ENCODE measurements around the gene BTNL3.
"Not testable (repeated sequence)": the region's sequence is repeated elsewhere in the genome, so short reads cannot be mapped to it uniquely, and the experiment has no call there.

BTNL3 gene, protein sequence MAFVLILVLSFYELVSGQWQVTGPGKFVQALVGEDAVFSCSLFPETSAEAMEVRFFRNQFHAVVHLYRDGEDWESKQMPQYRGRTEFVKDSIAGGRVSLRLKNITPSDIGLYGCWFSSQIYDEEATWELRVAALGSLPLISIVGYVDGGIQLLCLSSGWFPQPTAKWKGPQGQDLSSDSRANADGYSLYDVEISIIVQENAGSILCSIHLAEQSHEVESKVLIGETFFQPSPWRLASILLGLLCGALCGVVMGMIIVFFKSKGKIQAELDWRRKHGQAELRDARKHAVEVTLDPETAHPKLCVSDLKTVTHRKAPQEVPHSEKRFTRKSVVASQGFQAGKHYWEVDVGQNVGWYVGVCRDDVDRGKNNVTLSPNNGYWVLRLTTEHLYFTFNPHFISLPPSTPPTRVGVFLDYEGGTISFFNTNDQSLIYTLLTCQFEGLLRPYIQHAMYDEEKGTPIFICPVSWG

DNA sequence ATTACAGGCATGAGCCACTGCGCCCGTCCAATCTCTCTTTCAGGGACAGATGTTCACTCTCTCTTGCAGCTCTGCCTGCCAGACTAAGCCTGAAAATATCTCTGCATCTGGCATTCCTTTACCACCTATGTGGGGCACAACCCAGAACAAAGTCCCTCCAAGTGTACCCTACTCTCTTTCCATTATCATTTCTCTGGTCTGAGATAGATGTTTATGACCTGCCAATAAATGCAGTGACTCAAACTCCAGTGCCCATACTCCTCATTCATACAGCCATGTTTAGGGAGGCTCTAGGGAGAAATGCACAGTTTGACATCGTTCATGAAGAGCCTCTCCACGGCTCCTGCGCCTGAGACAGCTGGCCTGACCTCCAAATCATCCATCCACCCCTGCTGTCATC, at the start of gene BTNL3:
TSS of gene BTNL3 (plus strand) at position 255 of the 400 bp plus-strand sequence. CDS start 183 bp downstream, outside the sequence.
- DNase-seq, result no peak

DNA sequence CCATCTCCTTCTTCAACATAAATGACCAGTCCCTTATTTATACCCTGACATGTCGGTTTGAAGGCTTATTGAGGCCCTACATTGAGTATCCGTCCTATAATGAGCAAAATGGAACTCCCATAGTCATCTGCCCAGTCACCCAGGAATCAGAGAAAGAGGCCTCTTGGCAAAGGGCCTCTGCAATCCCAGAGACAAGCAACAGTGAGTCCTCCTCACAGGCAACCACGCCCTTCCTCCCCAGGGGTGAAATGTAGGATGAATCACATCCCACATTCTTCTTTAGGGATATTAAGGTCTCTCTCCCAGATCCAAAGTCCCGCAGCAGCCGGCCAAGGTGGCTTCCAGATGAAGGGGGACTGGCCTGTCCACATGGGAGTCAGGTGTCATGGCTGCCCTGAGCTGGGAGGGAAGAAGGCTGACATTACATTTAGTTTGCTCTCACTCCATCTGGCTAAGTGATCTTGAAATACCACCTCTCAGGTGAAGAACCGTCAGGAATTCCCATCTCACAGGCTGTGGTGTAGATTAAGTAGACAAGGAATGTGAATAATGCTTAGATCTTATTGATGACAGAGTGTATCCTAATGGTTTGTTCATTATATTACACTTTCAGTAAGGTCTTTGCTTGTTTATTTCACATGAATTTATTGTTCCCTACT, 38.2 kb upstream of the BTNL3 start:
- DNase-seq, result no peak

DNA sequence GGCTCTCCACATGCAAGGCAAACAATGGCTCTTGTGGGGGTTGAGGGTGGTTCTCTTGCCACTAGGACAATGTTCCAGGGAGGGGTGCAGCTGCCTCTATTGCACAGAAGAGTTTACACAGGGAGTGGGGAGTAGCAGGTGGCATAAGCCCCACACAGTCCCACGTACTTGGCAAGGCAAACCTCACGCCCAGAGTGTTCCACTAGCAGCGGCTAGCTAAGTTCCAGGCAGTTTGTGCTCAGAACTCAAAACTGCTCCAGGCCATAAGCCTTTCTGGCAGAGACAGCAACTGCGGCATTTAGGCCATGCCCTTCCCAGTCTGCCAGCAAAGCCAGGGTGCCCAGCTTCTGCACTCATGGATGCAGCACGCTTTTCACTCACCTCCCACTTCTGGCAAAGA, 29.0 kb upstream of the BTNL3 start:
- DNase-seq, result no peak

DNA sequence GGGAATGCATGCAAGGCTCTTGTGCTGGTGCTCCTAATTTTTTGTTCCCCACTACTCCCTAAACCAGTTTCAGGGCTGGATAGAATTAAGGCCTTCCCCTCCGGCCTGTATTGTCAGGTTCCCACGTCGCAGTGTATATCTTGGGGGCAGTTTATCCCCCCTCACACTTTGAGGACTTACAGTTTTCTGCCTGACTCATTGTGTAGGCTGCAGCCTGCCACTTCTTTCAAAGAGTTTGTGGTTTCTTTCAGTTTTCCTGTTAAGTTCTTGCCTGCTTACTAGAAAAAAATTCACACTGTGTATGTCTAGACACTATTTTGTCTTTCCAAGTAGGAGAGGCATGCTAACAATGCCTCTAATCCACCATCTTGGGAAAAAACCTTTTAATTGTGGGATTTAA, 28.4 kb upstream of the BTNL3 start:
- DNase-seq, result no peak

DNA sequence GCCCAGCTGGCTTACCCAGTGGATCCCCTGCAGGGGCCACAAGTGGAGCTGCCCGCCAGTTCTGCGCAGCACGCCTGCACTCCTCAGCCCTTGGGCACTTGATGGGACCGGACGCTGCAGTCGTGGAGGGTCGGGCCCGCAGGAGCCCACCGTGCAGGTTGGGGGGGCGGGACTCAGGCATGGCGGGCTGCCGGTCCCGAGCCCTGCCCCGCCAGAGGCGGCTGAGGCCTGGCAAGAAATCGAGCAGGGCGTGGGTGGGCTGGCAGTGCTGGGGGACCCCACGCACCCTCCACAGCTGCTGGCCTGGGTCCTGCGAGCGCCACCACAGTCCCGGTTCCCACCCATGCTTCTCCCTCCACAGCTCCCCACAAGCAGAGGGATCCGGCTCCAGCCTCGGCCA, 19.2 kb upstream of the BTNL3 start:
- DNase-seq, result no peak

DNA sequence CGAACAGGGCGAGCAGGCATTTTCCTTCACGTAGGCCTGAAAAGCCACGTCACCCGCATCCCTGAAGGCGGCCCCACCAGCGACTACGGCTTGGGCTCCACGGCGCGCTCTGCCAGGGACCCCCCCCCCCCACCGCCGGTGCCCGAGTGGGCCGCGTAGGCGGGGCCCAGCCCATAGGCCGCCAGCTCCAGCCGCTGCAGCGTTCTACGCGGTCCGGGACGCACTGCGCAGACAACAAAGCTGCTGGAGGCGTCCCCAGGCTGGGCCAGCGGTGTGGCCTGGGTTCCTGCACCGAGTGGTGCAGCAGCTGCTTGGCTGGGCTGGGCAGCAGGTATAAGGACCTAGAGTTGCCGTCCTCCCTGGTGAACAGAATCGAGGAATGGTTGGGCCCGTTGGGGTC, 18.3 kb upstream of the BTNL3 start:
- DNase-seq, result no peak

DNA sequence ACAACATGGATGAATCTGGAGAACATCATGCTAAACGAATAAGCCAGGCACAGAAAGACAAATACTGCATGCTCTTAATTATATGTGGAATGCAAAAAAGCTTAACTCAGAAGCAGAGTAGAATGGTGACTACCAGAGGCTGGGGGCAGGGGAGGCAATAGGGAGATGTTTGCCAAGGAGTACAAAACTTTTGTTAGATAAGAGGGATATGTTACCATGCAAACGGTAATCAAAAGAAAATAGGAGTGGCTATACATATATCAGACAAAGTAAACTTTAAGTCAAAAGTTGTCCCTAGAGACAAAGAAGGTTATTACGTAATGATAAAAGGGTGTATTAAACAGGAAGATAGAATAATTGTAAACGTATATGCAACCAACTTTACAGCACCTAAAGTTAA, 17.8 kb upstream of the BTNL3 start:
- DNase-seq, result no peak

DNA sequence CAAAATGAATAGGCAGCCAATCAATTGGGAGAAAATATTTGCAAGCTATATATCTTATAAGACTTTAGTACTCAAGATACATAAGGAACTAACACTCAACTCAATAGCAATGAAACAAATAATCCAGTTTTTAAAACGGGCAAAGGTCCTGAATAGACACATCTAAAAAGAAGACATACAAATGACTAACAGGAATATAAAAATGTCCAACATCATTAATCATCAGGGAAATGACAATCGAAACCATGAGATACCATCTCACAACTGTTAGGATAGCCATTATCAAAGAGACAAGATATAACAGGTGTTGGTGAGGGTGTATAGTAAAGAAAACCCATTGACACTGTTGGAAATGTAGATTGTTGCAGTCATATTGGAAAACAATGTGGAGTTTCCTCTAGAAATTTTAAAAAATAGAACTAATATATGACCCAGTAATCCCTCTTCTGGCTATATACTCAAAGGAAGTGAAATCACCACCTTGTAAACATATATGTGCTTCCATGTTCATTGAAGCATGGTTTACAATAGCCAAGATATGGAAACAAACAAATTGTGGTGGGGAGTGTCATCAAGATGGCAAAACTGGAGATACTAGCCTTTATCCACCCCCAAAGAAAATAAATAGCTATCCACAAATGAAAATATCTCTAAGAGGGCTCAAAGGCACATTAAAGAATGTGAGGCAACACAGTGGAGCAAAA, 13.9 kb upstream of the BTNL3 start:
- no peak for DNase-seq

DNA sequence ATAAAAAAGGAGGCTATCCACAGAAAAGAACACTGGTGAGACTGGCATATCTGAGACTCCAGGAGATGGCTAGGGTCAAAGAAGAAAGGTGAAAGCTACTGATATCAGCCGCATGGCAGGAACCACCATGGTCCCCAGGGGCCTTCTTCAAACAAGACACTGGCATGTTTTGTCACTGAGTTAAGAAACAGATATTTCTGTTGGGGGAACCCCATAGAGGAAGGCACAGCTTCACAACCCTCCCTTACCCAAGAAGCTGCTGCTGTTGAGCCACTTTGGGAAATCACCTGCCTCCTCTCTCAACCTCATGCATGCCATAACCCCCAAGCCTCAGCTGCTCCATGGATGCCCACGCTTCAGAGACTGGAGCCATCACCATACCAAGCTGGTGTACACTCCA, 13.3 kb upstream of the BTNL3 start:
- no peak for DNase-seq

DNA sequence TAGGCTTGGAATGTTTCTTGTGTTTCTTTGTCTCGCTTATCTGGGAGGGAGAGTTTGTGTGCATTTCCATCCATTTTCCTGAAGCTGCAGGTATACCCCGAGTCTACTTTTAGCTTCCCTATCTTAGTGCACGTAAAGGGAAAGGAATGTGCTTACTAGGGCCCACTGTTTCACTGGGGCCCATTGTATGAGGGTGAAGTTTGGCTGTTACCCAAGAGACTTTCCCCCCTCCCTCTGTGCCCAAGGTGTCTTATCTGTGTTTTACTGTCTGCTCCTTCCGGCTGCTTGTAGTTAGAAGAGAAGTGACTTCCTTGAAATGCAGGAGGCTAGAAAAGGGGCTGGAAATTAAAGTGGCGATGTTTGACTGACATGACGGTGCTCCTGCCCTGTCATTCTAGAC, 12.1 kb upstream of the BTNL3 start:
- no peak for DNase-seq

DNA sequence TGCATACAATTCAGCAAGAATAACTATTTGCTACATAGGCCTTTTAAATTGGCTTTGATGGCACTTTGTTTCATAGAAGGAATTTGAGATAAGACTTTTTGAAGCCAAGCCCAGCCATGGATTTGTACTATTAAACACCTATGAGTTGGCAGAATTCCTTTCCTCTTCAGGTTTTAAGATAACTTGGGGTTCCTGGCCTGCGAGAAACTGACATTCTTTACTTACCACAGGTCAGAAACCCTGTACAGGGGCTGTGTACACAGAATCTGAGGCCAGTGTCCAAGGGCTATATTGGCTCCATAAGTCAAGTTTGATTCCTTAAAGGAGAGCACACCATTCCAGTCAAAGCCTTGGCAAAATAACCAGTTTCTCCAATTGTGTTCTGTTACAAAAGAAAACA, 10.8 kb upstream of the BTNL3 start:
- no peak for DNase-seq

DNA sequence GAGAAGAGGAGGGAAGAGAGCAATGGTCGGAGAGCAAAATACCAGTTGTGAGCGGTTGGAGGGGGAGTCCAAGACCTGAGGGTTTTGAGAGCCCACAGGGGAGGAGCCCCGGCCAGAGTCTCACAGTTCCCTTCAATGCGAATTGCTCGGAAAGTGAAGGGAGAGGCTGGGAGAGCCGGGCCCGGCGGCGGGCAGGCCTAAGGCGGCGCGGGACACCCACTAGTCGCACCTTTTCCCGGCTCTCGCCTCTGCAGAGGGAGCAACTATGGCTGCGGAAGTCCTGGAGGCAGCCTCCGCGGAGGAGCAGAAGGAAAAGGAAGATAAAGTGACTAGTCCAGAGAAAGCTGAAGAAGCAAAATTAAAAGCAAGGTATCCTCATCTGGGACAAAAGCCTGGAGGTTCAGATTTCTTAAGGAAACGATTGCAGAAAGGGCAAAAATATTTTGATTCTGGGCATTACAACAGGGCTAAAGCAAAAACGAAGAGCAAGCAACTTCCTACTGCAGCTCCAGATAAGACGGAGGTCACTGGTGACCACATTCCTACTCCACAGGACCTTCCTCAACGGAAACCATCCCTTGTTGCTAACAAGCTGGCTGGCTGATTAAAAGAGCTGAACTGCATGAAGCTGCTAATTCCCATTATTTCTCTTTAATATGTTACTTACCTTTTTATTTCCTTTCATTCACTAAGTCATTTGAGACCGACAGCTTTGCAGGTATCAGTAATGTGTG, 6.5 kb upstream of the BTNL3 start:
- DNase-seq, result no peak

DNA sequence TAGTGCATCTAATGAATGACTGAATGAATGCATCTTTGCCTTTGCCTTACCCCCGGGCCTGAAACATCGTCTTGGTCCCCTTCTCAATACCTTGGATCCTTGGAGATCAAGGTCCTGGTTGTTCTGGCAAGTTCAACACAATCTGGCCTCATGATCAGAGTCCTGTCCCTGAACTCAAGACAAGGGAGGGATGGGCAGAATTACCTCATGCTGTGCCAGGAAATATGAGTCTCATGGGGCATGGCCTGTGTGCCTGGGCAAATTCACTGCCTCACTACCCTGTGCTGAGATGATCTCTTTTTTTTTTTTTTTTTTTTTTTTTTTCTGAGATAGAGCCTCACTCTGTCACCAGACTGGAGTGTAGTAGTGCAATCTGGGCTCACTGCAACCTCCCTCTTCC, 630 bp upstream of the BTNL3 start:
- no peak for DNase-seq

DNA sequence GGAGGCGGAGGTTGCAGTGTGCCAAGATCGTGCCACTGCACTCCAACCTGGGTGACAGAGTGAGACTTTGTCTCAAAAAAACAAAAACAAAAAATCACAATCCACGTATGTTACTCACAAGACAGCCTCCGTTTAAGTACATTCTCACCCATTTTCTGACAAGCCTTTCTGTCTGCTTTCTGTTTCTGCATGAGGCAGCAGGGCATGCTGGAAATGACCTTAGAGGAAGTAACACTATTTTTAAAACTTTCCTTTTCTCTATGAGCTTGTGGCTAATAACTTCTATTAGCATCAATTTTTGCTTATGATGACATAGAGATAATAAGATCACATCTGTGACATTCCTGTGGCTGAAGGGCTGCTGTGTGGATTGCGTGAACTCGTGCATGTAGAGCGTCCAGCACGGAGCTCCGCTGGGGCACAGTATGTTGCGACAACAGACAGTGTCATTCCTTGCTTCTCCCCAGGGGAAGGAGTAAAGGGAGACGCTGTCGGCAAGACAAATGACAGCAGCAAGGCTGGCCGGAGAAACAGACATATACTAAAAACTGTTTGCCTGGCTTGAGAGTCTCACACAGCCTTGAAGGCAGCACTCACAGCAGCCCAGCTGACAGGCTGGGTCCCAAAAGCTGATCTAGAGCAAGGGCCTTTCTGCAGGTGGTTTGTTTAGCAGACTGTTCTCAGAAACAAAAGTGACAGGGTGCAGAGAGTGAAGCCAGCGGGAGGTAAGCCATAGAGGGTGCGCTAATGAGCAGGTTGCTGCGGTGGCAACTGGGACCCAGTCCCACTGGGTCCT, 1.6 kb downstream of the BTNL3 start:
- no peak for DNase-seq

DNA sequence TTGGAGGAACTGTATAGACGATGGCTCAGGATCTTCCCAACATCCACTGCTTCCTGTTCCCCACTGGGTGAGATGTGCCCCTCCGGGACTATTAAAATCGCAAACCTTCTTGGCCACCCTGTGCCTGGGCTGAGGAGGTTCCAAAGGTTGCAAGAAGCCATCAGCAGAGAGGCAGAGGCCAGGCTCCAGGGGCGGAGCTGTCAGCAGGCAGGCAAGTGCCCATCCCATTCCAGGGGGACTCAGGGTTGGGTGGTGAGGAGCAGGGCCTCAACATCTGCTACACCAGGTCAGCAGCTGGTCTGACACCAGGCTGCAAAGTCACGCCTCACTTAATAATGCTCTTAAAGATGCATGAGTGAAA, 2.2 kb downstream of the BTNL3 start:
- no peak for DNase-seq

DNA sequence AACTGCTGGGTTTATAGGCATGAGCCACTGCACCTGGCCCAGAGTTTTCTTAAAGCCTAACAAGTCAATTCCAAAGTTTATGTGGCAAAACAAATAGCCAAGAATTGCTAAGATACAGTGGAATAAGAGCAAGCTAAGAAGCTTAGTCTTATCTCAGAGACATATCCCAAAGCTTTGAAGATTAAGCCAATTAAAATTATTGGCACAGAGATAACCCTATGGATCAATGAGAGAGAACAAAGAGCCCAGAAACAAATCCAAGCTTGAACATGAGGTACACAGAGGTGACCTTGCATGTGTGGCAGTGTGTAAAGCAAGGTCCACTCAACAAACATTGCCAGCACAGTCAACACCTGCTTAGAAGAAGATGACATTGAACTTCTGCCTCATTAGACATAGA, 13.3 kb downstream of the BTNL3 start:
- no peak for DNase-seq

DNA sequence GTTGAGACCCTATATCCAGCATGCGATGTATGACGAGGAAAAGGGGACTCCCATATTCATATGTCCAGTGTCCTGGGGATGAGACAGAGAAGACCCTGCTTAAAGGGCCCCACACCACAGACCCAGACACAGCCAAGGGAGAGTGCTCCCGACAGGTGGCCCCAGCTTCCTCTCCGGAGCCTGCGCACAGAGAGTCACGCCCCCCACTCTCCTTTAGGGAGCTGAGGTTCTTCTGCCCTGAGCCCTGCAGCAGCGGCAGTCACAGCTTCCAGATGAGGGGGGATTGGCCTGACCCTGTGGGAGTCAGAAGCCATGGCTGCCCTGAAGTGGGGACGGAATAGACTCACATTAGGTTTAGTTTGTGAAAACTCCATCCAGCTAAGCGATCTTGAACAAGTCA, 17.1 kb downstream of the BTNL3 start:
- DNase-seq, result no peak

DNA sequence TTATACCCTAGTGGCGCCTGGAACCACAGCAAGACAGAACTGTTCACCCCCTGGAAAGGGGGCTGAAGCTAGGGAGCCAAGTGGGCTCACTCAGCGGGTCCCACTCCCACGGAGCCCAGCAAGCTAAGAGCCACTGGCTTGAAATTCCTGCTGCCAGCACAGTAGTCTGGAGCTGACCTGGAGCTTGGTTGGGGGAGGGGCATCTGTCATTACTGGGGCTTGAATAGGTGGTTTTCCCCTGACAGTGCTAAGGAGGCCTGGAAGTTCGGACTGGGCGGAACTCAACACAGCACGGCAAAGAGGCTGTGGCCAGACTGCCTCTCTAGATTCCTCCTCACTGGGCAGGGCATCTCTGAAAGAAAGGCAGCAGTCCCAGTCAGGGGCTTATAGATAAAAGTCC, 19.5 kb downstream of the BTNL3 start:
- DNase-seq, result no peak

DNA sequence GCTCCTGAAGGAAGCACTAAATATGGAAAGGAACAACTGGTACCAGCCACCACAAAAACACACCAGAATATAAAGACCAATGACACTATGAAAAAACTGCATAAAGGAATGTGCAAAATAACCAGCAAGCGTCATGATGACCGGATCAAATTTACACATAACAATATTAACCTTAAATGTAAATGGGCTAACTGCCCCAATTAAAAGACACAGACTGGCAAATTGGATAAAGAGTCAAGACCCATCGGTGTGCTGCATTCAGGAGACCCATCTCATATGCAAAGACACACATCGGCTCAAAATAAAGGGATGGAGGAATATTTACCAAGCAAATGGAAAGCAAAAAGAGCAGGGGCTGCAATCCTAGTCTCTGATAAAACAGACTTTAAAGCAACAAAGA, 21.4 kb downstream of the BTNL3 start:
- DNase-seq, result not testable (repeated sequence)

DNA sequence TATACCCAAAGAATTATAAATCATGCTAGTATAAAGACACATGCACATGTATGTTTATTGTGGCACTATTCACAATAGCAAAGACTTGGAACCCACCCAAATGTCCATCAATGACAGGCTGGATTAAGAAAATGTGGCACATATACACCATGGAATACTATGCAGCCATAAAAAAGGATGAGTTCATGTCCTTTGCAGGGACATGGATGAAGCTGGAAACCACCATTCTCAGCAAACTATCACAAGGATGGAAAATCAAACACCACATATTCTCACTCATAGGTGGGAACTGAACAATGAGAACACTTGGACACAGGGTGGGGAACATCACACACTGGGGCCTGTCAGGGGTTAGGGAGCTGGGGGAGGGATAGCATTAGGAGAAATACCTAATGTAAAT, 26.0 kb downstream of the BTNL3 start:
- DNase-seq, result not testable (repeated sequence)

DNA sequence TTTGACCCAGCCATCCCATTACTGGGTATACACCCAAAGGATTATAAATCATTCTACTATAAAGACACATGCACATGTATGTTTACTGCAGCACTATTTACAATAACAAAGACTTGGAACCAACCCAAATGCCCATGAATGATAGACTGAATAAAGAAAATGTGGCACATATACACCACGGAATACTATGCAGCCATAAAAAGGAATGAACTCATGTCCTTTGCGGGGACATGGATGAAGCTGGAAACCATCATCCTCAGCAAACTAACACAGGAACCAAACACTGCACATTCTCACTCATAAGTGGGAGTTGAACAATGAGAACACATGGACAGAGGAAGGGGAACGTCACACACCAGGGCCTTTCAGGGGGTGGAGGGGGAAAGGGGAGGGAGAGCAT, 28.8 kb downstream of the BTNL3 start:
- DNase-seq, result not testable (repeated sequence)

DNA sequence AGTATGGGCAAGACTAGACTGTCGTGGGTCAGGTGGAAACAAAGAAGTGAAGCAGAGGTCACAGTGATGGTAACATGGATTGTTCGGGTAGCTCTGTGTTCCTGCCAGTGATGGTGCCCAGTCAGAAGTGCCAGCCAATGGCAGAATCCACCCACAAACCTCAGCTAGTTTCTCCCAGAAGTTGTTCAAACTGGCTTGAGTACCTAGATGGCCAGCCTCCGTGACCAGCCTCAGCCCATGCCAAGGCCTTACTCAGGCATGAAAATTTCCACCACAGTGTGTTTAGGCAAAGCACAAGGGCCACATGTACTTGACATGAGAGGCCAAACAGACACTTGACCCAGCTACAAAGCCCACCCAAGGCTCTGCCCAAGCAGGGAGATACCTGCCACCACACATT, 32.0 kb downstream of the BTNL3 start:
- no peak for DNase-seq

Measured in activated gamma-delta T cell treated with Interleukin-2 at 50 U/mL for 16 hours (primary cell).